Lower lobe of right lung (tissue), 2 donors: ENCODE data around the gene ETS1. TPM values are rescaled to one million over a fixed set of nuclear protein-coding genes. Genes with fewer than 3 reads are reported as not detected.
A peak's percentile ranks its signal among the peaks of the same experiment; 100 is the strongest.

Source experiments
- ATAC-seq, 2 donors: fragments of 200-7000 bp; cut with Tn5 transposase; one replicate each; pipeline ENCODE4 v1.9.1; 2020 to 2022; ENCODE audit warnings: mild to moderate bottlenecking in 2 of 2, moderate library complexity in 2 of 2
- DNase-seq: peaks from one replicate; pipeline ENCODE4 v3.0.0-alpha.2; 2020
- H3K27ac ChIP-seq: fragments of 200-600 bp; one replicate; pipeline ENCODE4 v1.8.0; 2022
- H3K27me3 ChIP-seq: fragments of 200-600 bp; one replicate; pipeline ENCODE4 v1.8.0; 2022; ENCODE audit warnings: low read depth
- H3K36me3 ChIP-seq: fragments of 200-600 bp; one replicate; pipeline ENCODE4 v1.8.0; 2022; ENCODE audit warnings: mild to moderate bottlenecking
- H3K4me1 ChIP-seq: fragments of 200-600 bp; one replicate; pipeline ENCODE4 v1.8.0; 2022
- H3K4me3 ChIP-seq: fragments of 200-600 bp; one replicate; pipeline ENCODE4 v1.8.0; 2022; ENCODE audit warnings: mild to moderate bottlenecking
- H3K9me3 ChIP-seq: fragments of 200-600 bp; one replicate; pipeline ENCODE4 v1.8.0; 2022
- CTCF ChIP-seq: fragments of 200-600 bp; IDR thresholded peaks from one replicate; pipeline ENCODE4 v1.8.0; 2022; ENCODE audit warnings: antibody characterized with exemption, mild to moderate bottlenecking
- intact Hi-C: fragments of 100-400 bp; cut with DNase I; formaldehyde crosslinking; loops from one replicate; pipeline ENCODE4 v1.11.0; 2022
- total RNA-seq: library from RNA; stranded (reverse); fragmentation: NEBNext Ultra II Directional; extraction: Animal tissue kit (Norgen Biotek cat#: 25700); gene quantifications from one replicate; pipeline ENCODE4 v1.2.1, GENCODE V29; 2021
- donor health status: DM: no; HTN: yes; CAD: no; lungs with severe emphysema.

ETS1 gene
- total RNA-seq, 1 donor from 2014 or later: 123 TPM

- H3K27me3 ChIP-seq: no peaks in the 10 kb centered on the region
- no peak overlapping the region for H3K27ac ChIP-seq
- intact Hi-C loops: no loop called here
- H3K4me1 ChIP-seq: peaks cover 38% of the 10 kb centered on the region
- no peak for DNase-seq
- no peak for ATAC-seq
- TF ChIP-seq CTCF: no peak
- no peak overlapping the region for H3K4me3 ChIP-seq
- no peaks in the 10 kb centered on the region for H3K36me3 ChIP-seq
- H3K9me3 ChIP-seq: no peaks in the 10 kb centered on the region
Observed at GRCh38 chr11:128572965-128573364, 14.4 kb downstream of the ETS1 start.

GRCh38 chr11:128570632-128571031 lies 16.7 kb downstream of the ETS1 start:
- TF ChIP-seq CTCF: no peak
- no peak for ATAC-seq

GRCh38 chr11:128569291-128569690 lies 18.1 kb downstream of the ETS1 start:
- ATAC-seq (no peak), DNase-seq (no peak)
- Histone ChIP-seq H3K4me1 (peaks cover 23% of the 10 kb centered on the region), H3K9me3 (no peaks in the 10 kb centered on the region), H3K27me3 (no peaks in the 10 kb centered on the region), H3K36me3 (no peaks in the 10 kb centered on the region), H3K4me3 (no peak overlapping the region), H3K27ac (no peak overlapping the region)
- intact Hi-C loops: no loop called here
- no peak for TF ChIP-seq CTCF

More at GRCh38 chr11:128570632-128571031, 16.7 kb downstream of the ETS1 start:
- no peak for DNase-seq
- no peak overlapping the region for H3K4me3 ChIP-seq
- no peak overlapping the region for H3K27ac ChIP-seq
- intact Hi-C loops: no loop called here
- H3K27me3 ChIP-seq: no peaks in the 10 kb centered on the region
- H3K9me3 ChIP-seq: no peaks in the 10 kb centered on the region
- no peaks in the 10 kb centered on the region for H3K36me3 ChIP-seq
- H3K4me1 ChIP-seq: peaks cover 31% of the 10 kb centered on the region

- H3K9me3 ChIP-seq: no peaks in the 10 kb centered on the region
- no peaks in the 10 kb centered on the region for H3K27me3 ChIP-seq
- peak overlapping the region; percentile 24 for H3K27ac ChIP-seq
- TF ChIP-seq CTCF: no peak
- DNase-seq (no peak), ATAC-seq (peak; percentile 51 to 61)
- H3K4me3 ChIP-seq: no peak overlapping the region
- peaks cover 33% of the 10 kb centered on the region for H3K4me1 ChIP-seq
- intact Hi-C loops: no loop called here
- no peaks in the 10 kb centered on the region for H3K36me3 ChIP-seq
Observed at GRCh38 chr11:128568166-128568778, 19.1 kb downstream of the ETS1 start.

- intact Hi-C loops: no loop called here
- no peak overlapping the region for H3K4me3 ChIP-seq
- peaks cover 33% of the 10 kb centered on the region for H3K4me1 ChIP-seq
- DNase-seq (no peak), ATAC-seq (no peak)
- TF ChIP-seq CTCF: no peak
- no peaks in the 10 kb centered on the region for H3K27me3 ChIP-seq
- H3K27ac ChIP-seq: no peak overlapping the region
- H3K9me3 ChIP-seq: no peaks in the 10 kb centered on the region
- H3K36me3 ChIP-seq: no peaks in the 10 kb centered on the region
Observed at GRCh38 chr11:128567130-128567529, 20.2 kb downstream of the ETS1 start.
